OCI-LY1 (cell line): ENCODE data around the gene ANKRD33B.

Experiments
- EZH2 ChIP-seq: fragments of 200-600 bp; sonication (generic), shearing (Covaris generic); IDR thresholded peaks from 2 replicates; pipeline ENCODE4 v1.8.0; 2017; ENCODE audit warnings: borderline replicate concordance, mixed run types, mild to moderate bottlenecking, antibody characterized with exemption, low read length, moderate library complexity, mixed read lengths
- TF ChIP-seq, protein P1 (sequence below): fragments of 200-600 bp; sonication (generic), shearing (Covaris generic); IDR thresholded peaks from 2 replicates; pipeline ENCODE4 v1.5.1; 2017; ENCODE audit warnings: mild to moderate bottlenecking, antibody characterized with exemption, low read length, moderate library complexity, mixed read lengths

DNA sequence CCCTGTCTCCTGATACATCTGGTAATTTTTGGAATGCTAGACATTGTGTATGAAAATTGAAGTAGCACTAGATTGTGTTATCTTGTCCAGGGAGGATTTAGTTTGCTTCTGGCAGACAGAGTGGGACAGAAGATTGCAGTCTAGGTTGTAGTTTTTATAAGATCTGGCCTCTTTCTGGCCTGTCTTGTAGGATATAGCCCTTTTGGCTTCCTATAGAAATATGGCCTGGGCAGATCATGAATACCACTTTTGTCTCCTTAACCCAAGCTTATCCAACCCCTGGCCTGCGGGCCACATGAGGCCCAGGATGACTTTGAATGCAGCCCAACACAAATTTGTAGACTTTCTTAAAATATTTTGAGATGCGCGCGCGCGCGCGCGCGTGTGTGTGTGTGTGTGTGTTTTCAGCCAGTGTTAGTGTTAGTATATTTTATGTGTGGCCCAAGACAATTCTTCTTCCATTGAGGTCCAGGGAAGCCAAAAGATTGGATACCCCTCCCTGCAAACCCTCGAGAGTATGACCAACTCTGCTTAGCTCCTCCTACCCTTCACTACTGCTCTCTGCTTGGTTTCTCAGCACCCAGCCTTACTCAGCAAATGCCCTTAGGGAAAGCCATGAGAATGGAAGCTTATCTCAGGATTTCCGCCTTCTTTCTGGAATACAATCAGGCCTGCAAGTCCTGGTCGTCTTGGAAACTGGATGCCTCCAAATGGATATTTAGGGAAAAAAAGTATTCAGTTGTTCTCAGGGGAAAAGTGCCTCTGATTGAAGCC, 26.5 kb downstream of the ANKRD33B start:
- TF ChIP-seq EZH2, result no peak
- TF ChIP-seq, protein P1, sequence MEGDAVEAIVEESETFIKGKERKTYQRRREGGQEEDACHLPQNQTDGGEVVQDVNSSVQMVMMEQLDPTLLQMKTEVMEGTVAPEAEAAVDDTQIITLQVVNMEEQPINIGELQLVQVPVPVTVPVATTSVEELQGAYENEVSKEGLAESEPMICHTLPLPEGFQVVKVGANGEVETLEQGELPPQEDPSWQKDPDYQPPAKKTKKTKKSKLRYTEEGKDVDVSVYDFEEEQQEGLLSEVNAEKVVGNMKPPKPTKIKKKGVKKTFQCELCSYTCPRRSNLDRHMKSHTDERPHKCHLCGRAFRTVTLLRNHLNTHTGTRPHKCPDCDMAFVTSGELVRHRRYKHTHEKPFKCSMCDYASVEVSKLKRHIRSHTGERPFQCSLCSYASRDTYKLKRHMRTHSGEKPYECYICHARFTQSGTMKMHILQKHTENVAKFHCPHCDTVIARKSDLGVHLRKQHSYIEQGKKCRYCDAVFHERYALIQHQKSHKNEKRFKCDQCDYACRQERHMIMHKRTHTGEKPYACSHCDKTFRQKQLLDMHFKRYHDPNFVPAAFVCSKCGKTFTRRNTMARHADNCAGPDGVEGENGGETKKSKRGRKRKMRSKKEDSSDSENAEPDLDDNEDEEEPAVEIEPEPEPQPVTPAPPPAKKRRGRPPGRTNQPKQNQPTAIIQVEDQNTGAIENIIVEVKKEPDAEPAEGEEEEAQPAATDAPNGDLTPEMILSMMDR, result no peak
